Measurements from ENCODE around the gene HADH. TPM values are rescaled to one million over a fixed set of nuclear protein-coding genes. Genes with fewer than 3 reads are reported as not detected.
"Not testable (repeated sequence)": the region's sequence is repeated elsewhere in the genome, so short reads cannot be mapped to it uniquely, and the experiment has no call there.

Gene HADH
- polyA plus RNA-seq, 3 donors: 62.2 to 297 (median 111) TPM

GRCh38 chr4:108050166-108051111, 60.8 kb downstream of the HADH start:
- not testable (repeated sequence) for H3K27ac ChIP-seq (ENCODE audit: low read depth, low read length)
- whole genome bisulfite sequencing, 3 donors: 91 to 94% (median 94%) methylated on average over 8 of the region's 10 CpGs

- 79 to 87% (median 84%) methylated on average over 10 of the region's 10 CpGs for WGBS, 3 donors
- H3K27ac ChIP-seq (ENCODE audit: low read depth, low read length): no peak overlapping the region
Observed at GRCh38 chr4:108051343-108051742, 61.7 kb downstream of the HADH start.

GRCh38 chr4:108052558-108053120, 63.0 kb downstream of the HADH start:
- H3K27ac ChIP-seq (ENCODE audit: low read depth, low read length): no peak overlapping the region
- WGBS, 3 donors: 90 to 96% (median 95%) methylated on average over 2 of the region's 2 CpGs

- no peak overlapping the region for H3K27ac ChIP-seq (ENCODE audit: low read depth, low read length)
- 52 to 86% (median 78%) methylated on average over 1 of the region's 1 CpG for WGBS, 3 donors
Observed at GRCh38 chr4:108053251-108053711, 63.6 kb downstream of the HADH start.

- no peak overlapping the region for H3K27ac ChIP-seq (ENCODE audit: low read depth, low read length)
- WGBS, 3 donors: 77 to 95% (median 94%) methylated on average over 16 of the region's 16 CpGs
Observed at GRCh38 chr4:108054025-108054638, 64.4 kb downstream of the HADH start.

- no peak overlapping the region for H3K27ac ChIP-seq (ENCODE audit: low read depth, low read length)
- WGBS, 3 donors: 86 to 93% (median 87%) methylated on average over 3 of the region's 3 CpGs
Observed at GRCh38 chr4:108055787-108056186, 66.1 kb downstream of the HADH start.

GRCh38 chr4:108056418-108056817, 66.7 kb downstream of the HADH start:
- H3K27ac ChIP-seq (ENCODE audit: low read depth, low read length): no peak overlapping the region
- WGBS, 3 donors: 74 to 78% (median 78%) methylated on average over 6 of the region's 6 CpGs

- H3K27ac ChIP-seq (ENCODE audit: low read depth, low read length): no peak overlapping the region
- 69 to 86% (median 78%) methylated on average over 11 of the region's 11 CpGs for WGBS, 3 donors
Observed at GRCh38 chr4:108058685-108059440, 69.2 kb downstream of the HADH start.

GRCh38 chr4:108060164-108060563, 70.5 kb downstream of the HADH start:
- no peak overlapping the region for H3K27ac ChIP-seq (ENCODE audit: low read depth, low read length)
- WGBS, 3 donors: 37 to 49% (median 48%) methylated on average over 5 of the region's 5 CpGs

- WGBS, 3 donors: 50 to 69% (median 65%) methylated on average over 5 of the region's 5 CpGs
- H3K27ac ChIP-seq (ENCODE audit: low read depth, low read length): no peak overlapping the region
Observed at GRCh38 chr4:108060686-108061321, 71.1 kb downstream of the HADH start.

- H3K27ac ChIP-seq (ENCODE audit: low read depth, low read length): no peak overlapping the region
Observed at GRCh38 chr4:108068442-108068841, 78.8 kb downstream of the HADH start.

- no peak overlapping the region for H3K27ac ChIP-seq (ENCODE audit: low read depth, low read length)
- 76 to 88% (median 84%) methylated on average over 1 of the region's 1 CpG for WGBS, 3 donors
Observed at GRCh38 chr4:108070775-108071174, 81.1 kb downstream of the HADH start.

- H3K27ac ChIP-seq (ENCODE audit: low read depth, low read length): no peak overlapping the region
- WGBS, 3 donors: 28 to 65% (median 47%) methylated on average over 4 of the region's 4 CpGs
Observed at GRCh38 chr4:108072300-108072699, 82.6 kb downstream of the HADH start.

GRCh38 chr4:108078024-108078733, 88.5 kb downstream of the HADH start:
- H3K27ac ChIP-seq (ENCODE audit: low read depth, low read length): no peak overlapping the region
- 65 to 86% (median 68%) methylated on average over 5 of the region's 5 CpGs for WGBS, 3 donors

GRCh38 chr4:108080747-108081146, 91.1 kb downstream of the HADH start:
- 81 to 95% (median 93%) methylated on average over 10 of the region's 10 CpGs for WGBS, 3 donors
- no peak overlapping the region for H3K27ac ChIP-seq (ENCODE audit: low read depth, low read length)

GRCh38 chr4:108081256-108081655, 91.6 kb downstream of the HADH start:
- no peak overlapping the region for H3K27ac ChIP-seq (ENCODE audit: low read depth, low read length)
- WGBS, 3 donors: 88 to 92% (median 89%) methylated on average over 16 of the region's 16 CpGs
